Measurements from ENCODE around the gene FFAR3.

Gene FFAR3

GRCh38 chr19:35357867-35358573, at the start of gene FFAR3:
Gene FFAR3 (plus strand): TSS chr19:35358460. CDS start chr19:35358891, 431 bp downstream.
- no peaks in the 10 kb centered on the region for H3K27me3 ChIP-seq (ENCODE audit: control insufficient read depth, insufficient read depth, low read length)

GRCh38 chr19:35308910-35309309, 49.4 kb upstream of the FFAR3 start:
- Histone ChIP-seq H3K4me1 (ENCODE audit: control insufficient read depth, insufficient read depth, low read length) (no peaks in the 10 kb centered on the region), H3K9me3 (ENCODE audit: control insufficient read depth, insufficient read depth, low read length) (no peaks in the 10 kb centered on the region)

More at GRCh38 chr19:35357867-35358573, at the start of gene FFAR3:
- no peak within 1 kb of the TSS for H3K4me3 ChIP-seq (ENCODE audit: low read depth, low read length)
- H3K4me1 ChIP-seq (ENCODE audit: control insufficient read depth, insufficient read depth, low read length): 0 out of 2 replicates have a peak, but pooled peaks cover 4% of the 10 kb centered on the region
- H3K9ac ChIP-seq (ENCODE audit: low read depth, low read length): no peak within 1 kb of the TSS
- H3K36me3 ChIP-seq (ENCODE audit: control insufficient read depth, insufficient read depth, low read length): no peaks in the 10 kb centered on the region
- no peaks in the 10 kb centered on the region for H3K9me3 ChIP-seq (ENCODE audit: control insufficient read depth, insufficient read depth, low read length)
- H3K27ac ChIP-seq (ENCODE audit: low read depth, low read length): no peak within 1 kb of the TSS

GRCh38 chr19:35309481-35310279, 48.6 kb upstream of the FFAR3 start:
- Histone ChIP-seq H3K27ac (ENCODE audit: low read depth, low read length) (no peak overlapping the region), H3K4me1 (ENCODE audit: control insufficient read depth, insufficient read depth, low read length) (no peaks in the 10 kb centered on the region), H3K4me3 (ENCODE audit: low read depth, low read length) (no peak overlapping the region), H3K9me3 (ENCODE audit: control insufficient read depth, insufficient read depth, low read length) (no peaks in the 10 kb centered on the region), H3K36me3 (ENCODE audit: control insufficient read depth, insufficient read depth, low read length) (no peaks in the 10 kb centered on the region), H3K27me3 (ENCODE audit: control insufficient read depth, insufficient read depth, low read length) (no peaks in the 10 kb centered on the region), H3K9ac (ENCODE audit: low read depth, low read length) (no peak overlapping the region)

More at GRCh38 chr19:35308910-35309309, 49.4 kb upstream of the FFAR3 start:
- no peaks in the 10 kb centered on the region for H3K36me3 ChIP-seq (ENCODE audit: control insufficient read depth, insufficient read depth, low read length)
- H3K27ac ChIP-seq (ENCODE audit: low read depth, low read length): no peak overlapping the region
- no peaks in the 10 kb centered on the region for H3K27me3 ChIP-seq (ENCODE audit: control insufficient read depth, insufficient read depth, low read length)
- H3K4me3 ChIP-seq (ENCODE audit: low read depth, low read length): no peak overlapping the region
- H3K9ac ChIP-seq (ENCODE audit: low read depth, low read length): no peak overlapping the region

GRCh38 chr19:35310331-35310730, 47.9 kb upstream of the FFAR3 start:
- H3K27me3 ChIP-seq (ENCODE audit: control insufficient read depth, insufficient read depth, low read length): no peaks in the 10 kb centered on the region
- no peaks in the 10 kb centered on the region for H3K36me3 ChIP-seq (ENCODE audit: control insufficient read depth, insufficient read depth, low read length)
- no peaks in the 10 kb centered on the region for H3K4me1 ChIP-seq (ENCODE audit: control insufficient read depth, insufficient read depth, low read length)

GRCh38 chr19:35310811-35311465, 47.3 kb upstream of the FFAR3 start:
- H3K4me3 ChIP-seq (ENCODE audit: low read depth, low read length): no peak overlapping the region
- no peaks in the 10 kb centered on the region for H3K4me1 ChIP-seq (ENCODE audit: control insufficient read depth, insufficient read depth, low read length)
- H3K36me3 ChIP-seq (ENCODE audit: control insufficient read depth, insufficient read depth, low read length): no peaks in the 10 kb centered on the region
- H3K9ac ChIP-seq (ENCODE audit: low read depth, low read length): no peak overlapping the region
- no peaks in the 10 kb centered on the region for H3K9me3 ChIP-seq (ENCODE audit: control insufficient read depth, insufficient read depth, low read length)
- H3K27me3 ChIP-seq (ENCODE audit: control insufficient read depth, insufficient read depth, low read length): no peaks in the 10 kb centered on the region
- H3K27ac ChIP-seq (ENCODE audit: low read depth, low read length): no peak overlapping the region

More at GRCh38 chr19:35310331-35310730, 47.9 kb upstream of the FFAR3 start:
- no peak overlapping the region for H3K27ac ChIP-seq (ENCODE audit: low read depth, low read length)
- no peak overlapping the region for H3K9ac ChIP-seq (ENCODE audit: low read depth, low read length)
- no peaks in the 10 kb centered on the region for H3K9me3 ChIP-seq (ENCODE audit: control insufficient read depth, insufficient read depth, low read length)
- H3K4me3 ChIP-seq (ENCODE audit: low read depth, low read length): no peak overlapping the region

GRCh38 chr19:35311901-35312665, 46.2 kb upstream of the FFAR3 start:
- Histone ChIP-seq H3K4me1 (ENCODE audit: control insufficient read depth, insufficient read depth, low read length) (no peaks in the 10 kb centered on the region), H3K4me3 (ENCODE audit: low read depth, low read length) (no peak overlapping the region), H3K9ac (ENCODE audit: low read depth, low read length) (no peak overlapping the region), H3K27ac (ENCODE audit: low read depth, low read length) (no peak overlapping the region), H3K9me3 (ENCODE audit: control insufficient read depth, insufficient read depth, low read length) (no peaks in the 10 kb centered on the region), H3K36me3 (ENCODE audit: control insufficient read depth, insufficient read depth, low read length) (no peaks in the 10 kb centered on the region), H3K27me3 (ENCODE audit: control insufficient read depth, insufficient read depth, low read length) (no peaks in the 10 kb centered on the region)

GRCh38 chr19:35313587-35313986, 44.7 kb upstream of the FFAR3 start:
- Histone ChIP-seq H3K4me3 (ENCODE audit: low read depth, low read length) (no peak overlapping the region), H3K4me1 (ENCODE audit: control insufficient read depth, insufficient read depth, low read length) (no peaks in the 10 kb centered on the region)

GRCh38 chr19:35314031-35314430, 44.2 kb upstream of the FFAR3 start:
- Histone ChIP-seq H3K9me3 (ENCODE audit: control insufficient read depth, insufficient read depth, low read length) (no peaks in the 10 kb centered on the region), H3K36me3 (ENCODE audit: control insufficient read depth, insufficient read depth, low read length) (no peaks in the 10 kb centered on the region), H3K9ac (ENCODE audit: low read depth, low read length) (no peak overlapping the region), H3K27ac (ENCODE audit: low read depth, low read length) (no peak overlapping the region), H3K4me3 (ENCODE audit: low read depth, low read length) (no peak overlapping the region), H3K4me1 (ENCODE audit: control insufficient read depth, insufficient read depth, low read length) (no peaks in the 10 kb centered on the region), H3K27me3 (ENCODE audit: control insufficient read depth, insufficient read depth, low read length) (no peaks in the 10 kb centered on the region)

More at GRCh38 chr19:35313587-35313986, 44.7 kb upstream of the FFAR3 start:
- Histone ChIP-seq H3K27me3 (ENCODE audit: control insufficient read depth, insufficient read depth, low read length) (no peaks in the 10 kb centered on the region), H3K36me3 (ENCODE audit: control insufficient read depth, insufficient read depth, low read length) (no peaks in the 10 kb centered on the region), H3K9ac (ENCODE audit: low read depth, low read length) (no peak overlapping the region), H3K27ac (ENCODE audit: low read depth, low read length) (no peak overlapping the region), H3K9me3 (ENCODE audit: control insufficient read depth, insufficient read depth, low read length) (no peaks in the 10 kb centered on the region)

- no peaks in the 10 kb centered on the region for H3K36me3 ChIP-seq (ENCODE audit: control insufficient read depth, insufficient read depth, low read length)
- no peak overlapping the region for H3K27ac ChIP-seq (ENCODE audit: low read depth, low read length)
- H3K9ac ChIP-seq (ENCODE audit: low read depth, low read length): no peak overlapping the region
- H3K4me3 ChIP-seq (ENCODE audit: low read depth, low read length): no peak overlapping the region
- H3K9me3 ChIP-seq (ENCODE audit: control insufficient read depth, insufficient read depth, low read length): no peaks in the 10 kb centered on the region
- H3K4me1 ChIP-seq (ENCODE audit: control insufficient read depth, insufficient read depth, low read length): no peaks in the 10 kb centered on the region
- no peaks in the 10 kb centered on the region for H3K27me3 ChIP-seq (ENCODE audit: control insufficient read depth, insufficient read depth, low read length)
Observed at GRCh38 chr19:35314858-35315470, 43.3 kb upstream of the FFAR3 start.

GRCh38 chr19:35315883-35316282, 42.4 kb upstream of the FFAR3 start:
- no peaks in the 10 kb centered on the region for H3K36me3 ChIP-seq (ENCODE audit: control insufficient read depth, insufficient read depth, low read length)
- H3K9ac ChIP-seq (ENCODE audit: low read depth, low read length): no peak overlapping the region
- no peak overlapping the region for H3K27ac ChIP-seq (ENCODE audit: low read depth, low read length)
- no peaks in the 10 kb centered on the region for H3K4me1 ChIP-seq (ENCODE audit: control insufficient read depth, insufficient read depth, low read length)
- no peak overlapping the region for H3K4me3 ChIP-seq (ENCODE audit: low read depth, low read length)
- no peaks in the 10 kb centered on the region for H3K9me3 ChIP-seq (ENCODE audit: control insufficient read depth, insufficient read depth, low read length)
- no peaks in the 10 kb centered on the region for H3K27me3 ChIP-seq (ENCODE audit: control insufficient read depth, insufficient read depth, low read length)

Data from HUES48 (cell line).